HL-60 (cell line): Measurements from ENCODE around the gene PRELP.

Experiments
- CTCF ChIP-seq: IDR thresholded peaks from one replicate; pipeline ENCODE4 v1.5.1; 2011; ENCODE audit warnings: low read length, control low read depth, inconsistent platforms; ENCODE audit not compliant: insufficient read depth
- GABPA ChIP-seq: IDR thresholded peaks from 2 replicates; pipeline ENCODE4 v1.6.1; 2012; ENCODE audit warnings: low read depth
- POLR2AphosphoS5 ChIP-seq: IDR thresholded peaks from 2 replicates; pipeline ENCODE4 v1.6.1; 2012; ENCODE audit warnings: low read depth
- REST ChIP-seq: IDR thresholded peaks from 2 replicates; pipeline ENCODE4 v1.6.1; 2012; ENCODE audit warnings: low read depth; ENCODE audit not compliant: insufficient replicate concordance

- no peak for TF ChIP-seq POLR2AphosphoS5
- TF ChIP-seq CTCF: no peak
- TF ChIP-seq GABPA: no peak
- no peak for TF ChIP-seq REST
Measured at GRCh38 chr1:203461717-203462116, 13.9 kb upstream of the PRELP start.
